WTC11 (cell line): ENCODE measurements around the gene RPS24. TPM values are rescaled to one million over a fixed set of nuclear protein-coding genes. Genes with fewer than 3 reads are reported as not detected.

Source experiments
- ATAC-seq: fragments of 200-7000 bp; cut with Tn5 transposase; 2 replicates; pipeline ENCODE4 v1.10.0; 2021; ENCODE audit warnings: mild to moderate bottlenecking, moderate library complexity
- CTCF ChIA-PET: fragments of 300-600 bp; sonication (Branson Sonifier 250); formaldehyde crosslinking; loops from one replicate; lab custom pipeline; 2021; ENCODE audit warnings: antibody characterized with exemption; lab: Charles Lee
- POLR2A ChIA-PET: fragments of 350-600 bp; sonication (Branson Sonifier 250); formaldehyde crosslinking; loops from one replicate; lab custom pipeline; 2021; ENCODE audit warnings: antibody characterized with exemption; lab: Charles Lee
- DNase-seq: peaks from one replicate; pipeline ENCODE4 v3.0.0; 2021; ENCODE audit warnings: low spot score
- H3K27ac Mint-ChIP-seq: 2 replicates; pipeline ENCODE4 v1.8.0; 2021; ENCODE audit warnings: mixed read lengths
- H3K27me3 Mint-ChIP-seq: 2 replicates; pipeline ENCODE4 v1.8.0; 2021; ENCODE audit warnings: low read depth, mild to moderate bottlenecking, moderate library complexity, mixed read lengths
- H3K36me3 Mint-ChIP-seq: 2 replicates; pipeline ENCODE4 v1.8.0; 2021; ENCODE audit warnings: mixed read lengths
- H3K4me1 Mint-ChIP-seq: 2 replicates; pipeline ENCODE4 v1.8.0; 2022; ENCODE audit warnings: mixed read lengths
- H3K4me3 Mint-ChIP-seq: 2 replicates; pipeline ENCODE4 v1.8.0; 2021; ENCODE audit warnings: mild to moderate bottlenecking, moderate library complexity, mixed read lengths
- H3K9me3 Mint-ChIP-seq: 2 replicates; pipeline ENCODE4 v1.8.0; 2021; ENCODE audit warnings: mixed read lengths
- AFF4 ChIP-seq: sonication (generic); formaldehyde crosslinking; IDR thresholded peaks from 2 replicates; pipeline ENCODE4 v1.8.1; 2023; ENCODE audit warnings: mild to moderate bottlenecking, missing genetic modification reagents, borderline replicate concordance
- E2F4 ChIP-seq: sonication (generic); formaldehyde crosslinking; IDR thresholded peaks from 2 replicates; pipeline ENCODE4 v1.8.1; 2022; ENCODE audit warnings: low read depth, mild to moderate bottlenecking, moderate library complexity, missing genetic modification reagents, borderline replicate concordance
- E2F5 ChIP-seq: sonication (generic); formaldehyde crosslinking; IDR thresholded peaks from 2 replicates; pipeline ENCODE4 v1.8.1; 2022; ENCODE audit warnings: mild to moderate bottlenecking, moderate library complexity, missing genetic modification reagents
- GABPB1 ChIP-seq: sonication (generic); formaldehyde crosslinking; IDR thresholded peaks from 2 replicates; pipeline ENCODE4 v1.8.1; 2023; ENCODE audit warnings: mild to moderate bottlenecking, missing genetic modification reagents
- HMGA2 ChIP-seq: fragments of 250-450 bp; sonication (Bioruptor Pico); IDR thresholded peaks from 2 replicates; pipeline ENCODE4 v1.4.0; 2021; ENCODE audit warnings: mild to moderate bottlenecking, moderate library complexity
- IRF2 ChIP-seq: sonication (generic); formaldehyde crosslinking; IDR thresholded peaks from 2 replicates; pipeline ENCODE4 v1.8.0; 2022; ENCODE audit warnings: low read depth, missing genetic modification reagents, borderline replicate concordance
- JAZF1 ChIP-seq: fragments of 250-450 bp; sonication (Bioruptor Pico); IDR thresholded peaks from 2 replicates; pipeline ENCODE4 v1.9.0; 2021; ENCODE audit warnings: moderate library complexity, mild to moderate bottlenecking, inconsistent platforms
- JUN ChIP-seq: sonication (generic); formaldehyde crosslinking; IDR thresholded peaks from 2 replicates; pipeline ENCODE4 v1.8.0; 2023; ENCODE audit warnings: mild to moderate bottlenecking, missing genetic modification reagents
- MXD4 ChIP-seq: fragments of 250-450 bp; sonication (Bioruptor Pico); IDR thresholded peaks from 2 replicates; pipeline ENCODE4 v1.8.0; 2021; ENCODE audit warnings: mild to moderate bottlenecking, moderate library complexity, borderline replicate concordance
- NR3C1 ChIP-seq: sonication (generic); formaldehyde crosslinking; conservative IDR thresholded peaks from 2 replicates; pipeline ENCODE4 v1.8.1; 2023; ENCODE audit warnings: low read depth, mild to moderate bottlenecking, missing genetic modification reagents
- SP1 ChIP-seq: sonication (generic); formaldehyde crosslinking; conservative IDR thresholded peaks from 2 replicates; pipeline ENCODE4 v1.8.1; 2022; ENCODE audit warnings: missing genetic modification reagents
- USF1 ChIP-seq: sonication (generic); formaldehyde crosslinking; IDR thresholded peaks from 2 replicates; pipeline ENCODE4 v1.8.0; 2022; ENCODE audit warnings: mild to moderate bottlenecking, missing genetic modification reagents
- ZBTB21 ChIP-seq: sonication (generic); formaldehyde crosslinking; IDR thresholded peaks from 2 replicates; pipeline ENCODE4 v1.8.1; 2023; ENCODE audit warnings: mild to moderate bottlenecking, missing genetic modification reagents, borderline replicate concordance
- ZMAT4 ChIP-seq: fragments of 250-450 bp; sonication (Bioruptor Pico); IDR thresholded peaks from 2 replicates; pipeline ENCODE4 v1.9.0; 2021; ENCODE audit warnings: mild to moderate bottlenecking
- ZNF263 ChIP-seq: sonication (generic); formaldehyde crosslinking; IDR thresholded peaks from 2 replicates; pipeline ENCODE4 v1.8.1; 2022; ENCODE audit warnings: low read depth, mild to moderate bottlenecking, moderate library complexity, missing genetic modification reagents
- ZNF396 ChIP-seq: fragments of 250-450 bp; sonication (Bioruptor Pico); IDR thresholded peaks from 2 replicates; pipeline ENCODE4 v1.8.0; 2021; ENCODE audit warnings: mild to moderate bottlenecking, moderate library complexity, borderline replicate concordance
- ZNF671 ChIP-seq: fragments of 250-450 bp; sonication (Bioruptor Pico); IDR thresholded peaks from 2 replicates; pipeline ENCODE4 v1.8.0; 2021; ENCODE audit warnings: mild to moderate bottlenecking
- total RNA-seq: library from RNA; stranded (reverse); gene quantifications from 3 replicates; pipeline ENCODE4 v1.2.3, GENCODE V29; 2021

The RPS24 gene
- total RNA-seq, 1 experiment from 2014 or later, result 1,819 TPM

- TF ChIP-seq AFF4 (CRISPR knock-in tag) (no peak), E2F4 (CRISPR knock-in tag) (no peak), ZBTB21 (no peak), ZNF396 (CRISPR knock-in tag) (no peak), NR3C1 (CRISPR knock-in tag) (no peak)
Measured at GRCh38 chr10:78053211-78053868, 19.7 kb downstream of the RPS24 start (continued).

- Mint-ChIP-seq H3K27me3 (no peaks in the 10 kb centered on the region), H3K4me1 (no peaks in the 10 kb centered on the region), H3K27ac (no peak overlapping the region), H3K9me3 (no peaks in the 10 kb centered on the region), H3K36me3 (peaks cover 9% of the 10 kb centered on the region)
- CTCF ChIA-PET, result interaction anchor here (1.3 to 2.3 kb wide), 3 partner anchors 11 to 51 kb away, joined by 4 to 11 read pairs (median 4); no protein-coding TSS in a partner anchor
- DNase-seq, result no peak
- no peak for TF ChIP-seq GABPB1 (CRISPR knock-in tag)
- TF ChIP-seq JUN (CRISPR knock-in tag), result no peak
- no peak for TF ChIP-seq MXD4 (CRISPR knock-in tag)
- no peak for TF ChIP-seq ZMAT4
- no peak for TF ChIP-seq HMGA2 (CRISPR knock-in tag)
- no peak for TF ChIP-seq ZNF671 (CRISPR knock-in tag)
- TF ChIP-seq SP1 (CRISPR knock-in tag), result no peak
- no peak for TF ChIP-seq IRF2 (CRISPR knock-in tag)
- no peak for TF ChIP-seq USF1 (CRISPR knock-in tag)
- TF ChIP-seq JAZF1 (CRISPR knock-in tag), result no peak
- TF ChIP-seq E2F5 (CRISPR knock-in tag), result no peak
- no peak for TF ChIP-seq ZNF263 (CRISPR knock-in tag)
- no peak for TF ChIP-seq NR3C1 (CRISPR knock-in tag)
- TF ChIP-seq, all 79 proteins: peak for 0
- no peak for ATAC-seq
- POLR2A ChIA-PET, result no interaction called here
- H3K4me3 Mint-ChIP-seq, result no peak overlapping the region
Measured at GRCh38 chr10:78058562-78058961, 24.9 kb downstream of the RPS24 start.
